Bone marrow (tissue), 2 donors: Measurements from ENCODE around the gene PAGR1.
"Not testable (repeated sequence)": the region's sequence is repeated elsewhere in the genome, so short reads cannot be mapped to it uniquely, and the experiment has no call there.

Source experiments
- DNase-seq, 2 donors: peaks; one replicate each; lab custom pipeline; 2025; lab: John Stamatoyannopoulos, UW

PAGR1 gene

DNA sequence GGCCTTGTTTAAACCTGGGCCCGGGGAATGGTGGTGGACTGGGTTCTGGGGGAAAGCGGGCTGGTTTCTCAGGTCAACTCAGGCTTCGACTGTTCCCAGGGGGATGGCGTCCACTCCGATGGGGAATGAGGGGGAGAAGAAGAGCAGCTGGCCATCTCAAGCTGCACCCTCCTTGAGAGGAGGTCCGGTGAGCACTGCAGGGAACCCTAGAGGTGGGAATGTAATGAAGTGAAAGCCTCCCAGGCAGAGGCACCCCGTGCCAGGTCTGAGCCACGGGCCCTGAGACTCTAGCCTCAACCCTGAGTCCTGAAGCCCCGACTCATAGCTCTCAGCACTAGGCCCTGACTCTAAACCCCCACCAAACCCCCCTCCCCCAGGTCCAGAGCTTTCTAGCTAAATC lies 48.3 kb downstream of the PAGR1 start:
- DNase-seq: no peak

DNA sequence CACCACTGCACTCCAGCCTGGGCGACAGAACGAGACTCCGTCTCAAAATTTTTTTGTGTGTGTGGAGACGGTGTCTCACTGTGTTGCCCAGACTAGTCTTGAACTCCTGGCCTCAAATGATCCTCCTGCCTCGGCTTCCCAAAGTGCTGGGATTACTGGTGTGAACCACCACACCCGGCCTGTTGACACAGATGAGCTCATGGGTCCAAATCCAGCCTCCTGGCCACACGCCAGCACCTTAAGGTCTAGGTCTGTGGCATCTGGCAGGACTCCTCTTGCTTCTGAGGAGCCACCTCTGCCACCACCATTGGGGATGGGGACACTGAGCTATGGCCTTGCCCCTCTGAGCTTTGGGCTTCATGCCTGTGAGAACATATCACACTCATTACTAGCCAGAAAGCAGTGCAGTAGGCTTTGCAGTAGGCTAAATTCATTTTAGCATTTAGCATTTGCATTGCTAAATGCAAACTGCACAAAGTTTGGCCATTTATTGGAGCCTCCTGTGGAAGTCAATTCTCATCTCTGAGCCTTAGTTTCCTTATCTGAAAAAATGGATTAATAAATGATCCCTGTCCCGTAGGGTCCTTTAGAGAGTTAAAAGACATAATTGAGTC lies 52.6 kb downstream of the PAGR1 start:
- no peak for DNase-seq

DNA sequence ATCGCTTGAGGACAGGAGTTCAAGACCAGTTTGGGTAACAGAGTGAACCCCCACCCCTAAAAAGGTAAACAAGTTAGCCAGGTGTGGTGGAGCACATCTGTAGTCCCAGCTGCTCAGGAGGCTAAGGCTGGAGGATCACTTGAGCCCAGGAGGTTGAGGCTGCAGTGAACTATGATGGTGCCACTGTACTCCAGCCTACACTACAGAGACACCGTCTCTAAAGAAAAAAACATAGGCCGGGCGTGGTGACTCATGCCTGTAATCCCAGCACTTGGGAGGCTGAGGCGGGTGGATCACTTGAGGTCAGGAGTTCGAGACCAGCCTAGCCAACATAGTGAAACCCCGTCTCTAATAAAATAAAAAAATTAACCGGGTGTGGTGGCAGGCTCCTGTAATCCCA lies 53.1 kb downstream of the PAGR1 start:
- DNase-seq: not testable (repeated sequence)
